Measurements from ENCODE around the gene CYTH2. TPM values are rescaled to one million over a fixed set of nuclear protein-coding genes. Genes with fewer than 3 reads are reported as not detected.

The CYTH2 gene
- total and polyA plus RNA-seq, 2 experiments from 2014 or later, result 138 to 179 TPM

GRCh38 chr19:48454150-48454730 is 14.9 kb upstream of the CYTH2 start:
- no peak for DNase-seq (ENCODE audit: low read depth in 1 of 2, low spot score in 1 of 2)
- Histone ChIP-seq H3K27ac (no peak overlapping the region), H3K36me3 (peaks cover 21% of the 10 kb centered on the region), H3K9me3 (ENCODE audit: low read depth) (no peaks in the 10 kb centered on the region), H3K4me1 (ENCODE audit: low read depth) (no peaks in the 10 kb centered on the region), H3K4me3 (no peak overlapping the region), H3K27me3 (no peaks in the 10 kb centered on the region)
- no peak for TF ChIP-seq CTCF (IDR thresholded peaks at IDR 0.05; ENCODE audit: low read depth, low read length)

- no peaks in the 10 kb centered on the region for H3K9me3 ChIP-seq (ENCODE audit: low read depth)
- TF ChIP-seq CTCF (IDR thresholded peaks at IDR 0.05; ENCODE audit: low read depth, low read length), result no peak
- no peaks in the 10 kb centered on the region for H3K27me3 ChIP-seq
- H3K4me1 ChIP-seq (ENCODE audit: low read depth), result no peaks in the 10 kb centered on the region
- peaks cover 21% of the 10 kb centered on the region for H3K36me3 ChIP-seq
- H3K4me3 ChIP-seq, result no peak within 1 kb of the TSS
- DNase-seq (ENCODE audit: low read depth in 1 of 2, low spot score in 1 of 2), result no peak
- H3K27ac ChIP-seq, result no peak within 1 kb of the TSS
Observed at GRCh38 chr19:48455171-48455907, 13.8 kb upstream of the CYTH2 start, which contains the start of gene KCNJ14. TSS of gene KCNJ14 (plus strand) at chr19:48455574. CDS start at chr19:48461725, 6,151 bp downstream.

GRCh38 chr19:48455908-48456562 is 13.1 kb upstream of the CYTH2 start:
- no peak for TF ChIP-seq CTCF (IDR thresholded peaks at IDR 0.05; ENCODE audit: low read depth, low read length)
- Histone ChIP-seq H3K4me1 (ENCODE audit: low read depth) (no peaks in the 10 kb centered on the region), H3K9me3 (ENCODE audit: low read depth) (no peaks in the 10 kb centered on the region), H3K27ac (no peak overlapping the region), H3K4me3 (no peak overlapping the region), H3K36me3 (peaks cover 18% of the 10 kb centered on the region), H3K27me3 (no peaks in the 10 kb centered on the region)
- DNase-seq (ENCODE audit: low read depth in 1 of 2, low spot score in 1 of 2), result no peak

- no peak overlapping the region for H3K4me3 ChIP-seq
- no peaks in the 10 kb centered on the region for H3K9me3 ChIP-seq (ENCODE audit: low read depth)
- no peaks in the 10 kb centered on the region for H3K27me3 ChIP-seq
- H3K27ac ChIP-seq, result no peak overlapping the region
- no peaks in the 10 kb centered on the region for H3K4me1 ChIP-seq (ENCODE audit: low read depth)
- no peak for DNase-seq (ENCODE audit: low read depth in 1 of 2, low spot score in 1 of 2)
- H3K36me3 ChIP-seq, result peaks cover 16% of the 10 kb centered on the region
- TF ChIP-seq CTCF (IDR thresholded peaks at IDR 0.05; ENCODE audit: low read depth, low read length), result no peak
Observed at GRCh38 chr19:48456864-48457263, 12.3 kb upstream of the CYTH2 start.

GRCh38 chr19:48458016-48458415 is 11.2 kb upstream of the CYTH2 start:
- no peaks in the 10 kb centered on the region for H3K4me1 ChIP-seq (ENCODE audit: low read depth)
- no peak overlapping the region for H3K27ac ChIP-seq
- H3K27me3 ChIP-seq, result no peaks in the 10 kb centered on the region
- TF ChIP-seq CTCF (IDR thresholded peaks at IDR 0.05; ENCODE audit: low read depth, low read length), result no peak
- peak in 1 of 2 donors; percentile 38 for DNase-seq (ENCODE audit: low read depth in 1 of 2, low spot score in 1 of 2)
- no peaks in the 10 kb centered on the region for H3K9me3 ChIP-seq (ENCODE audit: low read depth)
- no peak overlapping the region for H3K4me3 ChIP-seq
- H3K36me3 ChIP-seq, result peaks cover 9% of the 10 kb centered on the region

Data from cardiac muscle cell (in vitro differentiated cells and primary cell).